Fibroblast of upper back skin (primary cell): ENCODE measurements around the gene GABRB2.
"Not testable (repeated sequence)": the region's sequence is repeated elsewhere in the genome, so short reads cannot be mapped to it uniquely, and the experiment has no call there.

Experiments
- DNase-seq: peaks from one replicate; pipeline ENCODE4 v3.0.0-alpha.2; 2013

The GABRB2 gene

GRCh38 chr5:161385027-161385426, 161.5 kb downstream of the GABRB2 start:
- no peak for DNase-seq

DNA sequence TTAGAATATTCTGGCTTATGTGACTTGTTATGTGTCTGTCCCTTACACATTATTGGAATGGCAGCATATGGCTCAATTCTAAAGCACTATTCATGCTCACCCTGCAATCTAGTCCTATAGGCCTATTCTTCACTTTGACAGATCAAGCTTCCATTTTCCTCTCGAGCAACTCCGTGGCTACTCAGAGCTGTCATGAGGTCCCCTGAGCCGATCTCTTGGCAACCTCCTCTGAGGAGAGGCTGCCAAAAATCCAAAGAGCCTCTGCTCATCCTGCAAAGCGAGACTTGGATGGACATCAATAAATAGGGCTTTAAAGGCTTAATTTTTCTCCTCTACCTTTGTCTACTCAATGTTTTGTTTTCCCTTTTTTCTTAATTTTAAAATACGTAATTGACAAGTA, 163.8 kb downstream of the GABRB2 start:
- DNase-seq: no peak

- DNase-seq: no peak
Observed at GRCh38 chr5:161380486-161380885, 166.0 kb downstream of the GABRB2 start.

- no peak for DNase-seq
Observed at GRCh38 chr5:161378701-161379100, 167.8 kb downstream of the GABRB2 start.

DNA sequence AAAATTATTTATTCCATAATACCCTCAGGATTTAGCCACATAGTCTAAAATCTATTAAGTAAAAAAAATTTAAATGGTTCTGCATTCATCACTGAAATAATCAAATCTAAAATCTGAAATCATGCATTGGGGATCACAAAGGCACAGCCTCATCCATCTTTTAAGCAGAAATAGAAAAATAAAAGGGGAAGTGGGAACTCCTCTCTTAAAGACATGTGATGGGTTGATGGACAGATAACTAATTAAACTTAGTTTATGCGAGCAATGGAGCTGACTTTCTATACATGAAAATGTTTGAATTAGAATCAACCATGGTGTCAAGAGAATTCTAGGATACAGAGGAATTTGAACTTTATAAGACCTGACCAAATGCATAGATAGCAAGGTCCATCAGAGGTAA, 170.5 kb downstream of the GABRB2 start:
- no peak for DNase-seq

GRCh38 chr5:161373345-161373707, 173.2 kb downstream of the GABRB2 start:
- DNase-seq: no peak

DNA sequence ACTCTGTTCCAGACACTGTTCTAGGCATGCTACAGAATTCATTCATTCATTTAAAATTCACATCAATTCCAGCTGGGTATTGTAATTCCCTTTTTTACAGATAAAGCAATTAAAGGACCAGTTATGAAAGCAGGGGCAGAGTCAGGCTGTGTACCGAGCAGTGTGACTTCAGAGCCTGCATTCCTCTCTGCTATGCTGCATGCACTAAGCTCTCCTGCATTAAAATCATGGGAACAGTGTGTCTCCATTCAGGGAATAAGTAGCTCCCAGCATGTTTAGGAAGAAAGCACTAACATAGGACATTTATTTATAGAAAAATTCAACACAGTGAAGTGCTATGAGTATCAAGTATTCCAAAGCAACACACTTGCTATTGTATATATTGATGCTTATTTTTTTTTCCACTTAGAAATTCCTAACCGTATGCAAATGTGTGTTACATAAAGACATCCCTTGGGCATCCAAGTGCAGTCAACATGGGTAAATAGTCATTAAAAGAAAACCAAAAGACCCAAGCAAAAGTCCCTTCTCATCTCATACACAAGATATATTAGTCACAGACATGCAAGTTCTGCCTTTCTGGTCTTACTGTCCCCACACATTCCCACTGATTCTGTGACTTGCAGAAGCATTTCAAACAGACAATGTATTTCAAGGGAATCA, 173.7 kb downstream of the GABRB2 start:
- no peak for DNase-seq

GRCh38 chr5:161369022-161369421, 177.5 kb downstream of the GABRB2 start:
- DNase-seq: no peak

DNA sequence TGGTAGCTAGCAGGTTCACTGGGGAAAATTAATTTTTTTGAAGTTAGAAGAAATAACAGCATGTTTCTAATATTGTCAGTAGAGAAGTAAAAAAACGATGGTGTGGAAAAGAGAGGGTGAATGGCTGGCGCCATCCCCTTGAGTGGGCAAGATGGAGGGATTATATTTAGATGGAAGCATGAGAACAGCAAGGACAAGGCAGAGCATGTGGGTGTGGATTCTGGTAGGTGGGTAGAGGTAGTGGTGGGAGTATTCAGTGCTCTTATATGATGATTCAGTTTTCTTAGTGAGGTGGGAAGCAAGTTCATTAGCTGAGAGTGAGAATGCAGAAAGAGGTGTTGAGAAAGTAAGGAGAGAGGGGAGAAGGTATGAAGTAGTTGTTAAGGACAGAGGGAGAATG, 188.1 kb downstream of the GABRB2 start:
- no peak for DNase-seq

- no peak for DNase-seq
Observed at GRCh38 chr5:161344234-161344633, 202.3 kb downstream of the GABRB2 start.

DNA sequence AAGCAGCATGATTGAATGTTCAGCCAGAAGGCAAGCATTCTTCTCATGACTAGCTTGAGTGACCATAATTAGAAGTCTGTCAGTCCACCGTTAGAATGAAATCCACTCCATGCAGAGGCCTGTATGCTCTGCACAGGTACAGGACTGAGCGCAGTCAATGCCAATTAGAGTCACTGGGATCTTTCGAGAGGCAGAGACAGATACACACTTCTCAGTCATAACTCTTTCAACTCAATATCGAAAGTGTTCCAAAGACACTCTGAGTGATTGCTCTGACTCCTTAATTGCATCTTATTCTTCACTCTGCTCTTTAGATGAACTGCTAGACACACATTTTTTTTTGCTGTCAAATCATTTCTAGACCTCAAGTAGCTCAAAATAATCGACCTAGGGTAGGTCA, 203.6 kb downstream of the GABRB2 start:
- DNase-seq: no peak

DNA sequence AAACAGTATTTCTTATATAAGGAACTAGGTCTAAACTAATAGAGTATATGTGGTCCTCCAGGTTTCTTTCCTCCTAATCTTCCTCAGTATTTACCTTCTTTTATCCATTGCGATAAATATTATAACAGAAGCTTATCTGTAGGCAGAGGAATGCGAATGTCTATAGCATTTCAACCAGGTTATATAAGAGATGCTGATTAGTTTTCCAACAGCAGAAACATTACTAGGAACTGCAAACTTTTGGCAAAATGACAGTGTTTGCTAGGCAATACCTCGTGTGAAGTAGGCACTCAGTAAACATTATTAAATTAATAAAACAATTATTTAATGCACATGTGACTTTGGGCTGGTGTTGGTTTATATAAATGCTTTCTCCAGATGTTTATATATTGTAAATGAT, 206.5 kb downstream of the GABRB2 start:
- DNase-seq: no peak

- no peak for DNase-seq
Observed at GRCh38 chr5:161333194-161333880, 213.2 kb downstream of the GABRB2 start.

- no peak for DNase-seq
Observed at GRCh38 chr5:161332343-161332742, 214.2 kb downstream of the GABRB2 start.

- no peak for DNase-seq
Observed at GRCh38 chr5:161314033-161314432, 232.5 kb downstream of the GABRB2 start.

GRCh38 chr5:161312882-161313281, 233.6 kb downstream of the GABRB2 start:
- no peak for DNase-seq

DNA sequence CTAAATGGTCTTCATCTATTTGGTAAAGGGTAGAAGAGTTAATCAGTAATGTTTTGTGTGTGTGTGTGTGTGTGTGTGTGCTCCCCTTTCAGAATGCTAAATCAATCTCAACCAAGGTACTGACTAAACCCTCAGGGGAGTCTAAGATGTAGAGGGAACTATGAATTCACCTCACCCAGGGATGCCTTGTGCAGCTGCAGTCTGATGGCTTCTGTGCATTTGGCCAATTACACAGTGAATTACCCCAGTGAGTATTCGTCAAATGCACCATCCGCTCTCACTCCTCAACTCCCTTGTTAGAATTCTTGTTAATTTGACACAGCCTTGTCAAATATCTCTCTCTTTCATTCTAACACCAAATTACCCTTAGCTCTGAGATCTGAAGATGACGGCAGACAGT, 234.6 kb downstream of the GABRB2 start:
- no peak for DNase-seq

- no peak for DNase-seq
Observed at GRCh38 chr5:161311146-161311708, 235.3 kb downstream of the GABRB2 start.

DNA sequence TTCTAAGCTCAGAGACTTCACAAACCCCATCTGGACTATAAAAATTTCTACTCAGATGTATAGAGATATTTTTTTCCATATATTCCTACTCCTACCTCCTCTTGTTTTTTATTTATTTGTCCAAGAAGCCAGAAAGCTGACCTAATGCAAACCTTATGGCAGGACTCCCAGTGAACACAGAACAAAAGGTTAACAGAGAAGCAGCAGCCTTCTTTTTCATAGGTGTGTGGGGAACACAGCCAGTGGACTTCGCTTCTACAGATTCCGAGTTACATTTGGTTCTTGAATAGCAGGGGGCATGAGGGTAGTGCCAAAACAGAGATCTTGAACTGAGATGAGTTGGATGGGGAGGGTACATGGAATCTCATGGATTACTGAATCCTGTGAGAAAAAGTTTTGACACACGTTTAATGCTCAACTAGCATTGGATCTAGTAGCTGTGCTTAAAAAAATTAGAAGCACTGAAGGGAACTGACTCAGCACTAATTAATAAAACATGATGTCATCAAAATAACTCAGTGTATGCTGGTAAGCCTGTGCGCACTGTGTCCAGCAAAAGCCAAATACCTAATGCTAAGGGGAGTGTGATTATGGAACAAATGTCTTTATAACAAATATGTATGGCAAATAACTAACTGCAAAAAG, 240.1 kb downstream of the GABRB2 start:
- DNase-seq: no peak

DNA sequence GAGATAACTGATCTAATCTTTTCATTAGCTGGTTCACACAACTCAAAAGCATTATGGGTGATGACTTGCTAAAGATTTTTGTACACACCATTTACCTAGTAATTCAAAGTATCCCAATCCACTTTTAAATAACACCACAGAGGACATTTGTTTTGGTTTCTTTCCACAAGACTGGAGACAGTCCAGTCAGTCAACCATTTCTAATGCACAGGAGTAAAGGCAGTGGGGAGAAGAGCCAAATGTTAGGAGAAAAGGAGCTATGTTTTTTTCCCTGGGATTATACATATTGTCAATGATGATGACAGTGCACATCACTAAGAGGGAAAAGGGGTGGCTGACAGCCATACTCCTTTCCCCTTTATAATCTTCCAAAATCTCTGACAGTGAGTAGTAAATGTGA, 240.9 kb downstream of the GABRB2 start:
- no peak for DNase-seq

- DNase-seq: no peak
Observed at GRCh38 chr5:161302559-161302958, 244.0 kb downstream of the GABRB2 start.

GRCh38 chr5:161301586-161301985, 244.9 kb downstream of the GABRB2 start:
- DNase-seq: no peak

DNA sequence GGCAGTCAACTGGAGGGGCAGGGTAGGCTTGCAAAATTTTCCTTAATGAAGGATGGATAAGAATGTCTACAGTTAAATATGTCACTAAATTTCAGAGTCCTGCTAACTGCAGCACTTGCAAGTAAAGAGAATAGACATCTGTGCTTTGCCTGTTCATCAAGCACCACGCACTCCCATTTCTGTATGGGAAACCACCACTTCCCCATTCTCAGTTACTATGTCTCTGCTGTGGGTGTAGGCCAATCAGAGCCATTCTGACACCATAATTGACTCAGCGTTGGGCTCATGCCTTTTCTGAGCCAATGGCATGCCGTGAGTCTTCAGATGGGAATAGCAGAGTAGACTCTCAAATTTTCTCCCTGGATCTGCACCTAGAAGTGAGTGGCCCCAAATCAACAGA, 247.5 kb downstream of the GABRB2 start:
- no peak for DNase-seq

- DNase-seq: not testable (repeated sequence)
Observed at GRCh38 chr5:161297388-161297787, 249.1 kb downstream of the GABRB2 start.
